A549 (cell line): ENCODE results near the gene TMSB10.

Source experiments
- BHLHE40 ChIP-seq: IDR thresholded peaks from 2 replicates; pipeline ENCODE4 v1.6.1; 2012; ENCODE audit warnings: low read depth, low read length, inconsistent platforms
- CHD2 ChIP-seq: fragments of 150-350 bp; IDR thresholded peaks from 2 replicates; pipeline ENCODE4 v1.6.1; 2014; ENCODE audit warnings: low read length; ENCODE audit not compliant: partially characterized antibody
- TF ChIP-seq, protein P1 (sequence below): fragments of 200-600 bp; sonication (generic); IDR thresholded peaks from 2 replicates; pipeline ENCODE4 v1.6.1; 2016; ENCODE audit warnings: antibody characterized with exemption, mild to moderate bottlenecking, moderate library complexity
- TF ChIP-seq, protein P2 (sequence below): fragments of >200 bp; sonication (Bioruptor Twin); formaldehyde crosslinking; IDR thresholded peaks from 3 replicates; pipeline ENCODE4 v1.5.1; 2016

DNA sequence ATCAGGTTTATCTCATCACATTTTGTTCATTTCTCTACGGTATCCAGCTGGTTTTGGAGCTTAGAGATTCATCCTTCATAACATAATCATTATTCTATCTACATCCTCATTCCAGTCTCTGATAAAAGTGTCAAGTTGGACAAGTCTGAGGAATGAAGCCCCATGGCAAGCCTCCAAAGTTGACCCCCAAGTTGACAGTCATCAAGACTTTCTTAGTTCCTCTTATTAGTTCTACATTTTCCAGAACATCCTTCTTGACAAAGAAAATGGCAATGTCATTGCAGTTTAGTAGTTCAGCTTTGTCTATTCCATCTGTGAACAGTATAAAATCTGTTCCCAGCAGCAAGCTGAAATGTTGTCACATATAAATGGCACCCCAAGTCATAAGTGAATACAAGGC, 4.5 kb upstream of the TMSB10 start:
- TF ChIP-seq, protein P1, sequence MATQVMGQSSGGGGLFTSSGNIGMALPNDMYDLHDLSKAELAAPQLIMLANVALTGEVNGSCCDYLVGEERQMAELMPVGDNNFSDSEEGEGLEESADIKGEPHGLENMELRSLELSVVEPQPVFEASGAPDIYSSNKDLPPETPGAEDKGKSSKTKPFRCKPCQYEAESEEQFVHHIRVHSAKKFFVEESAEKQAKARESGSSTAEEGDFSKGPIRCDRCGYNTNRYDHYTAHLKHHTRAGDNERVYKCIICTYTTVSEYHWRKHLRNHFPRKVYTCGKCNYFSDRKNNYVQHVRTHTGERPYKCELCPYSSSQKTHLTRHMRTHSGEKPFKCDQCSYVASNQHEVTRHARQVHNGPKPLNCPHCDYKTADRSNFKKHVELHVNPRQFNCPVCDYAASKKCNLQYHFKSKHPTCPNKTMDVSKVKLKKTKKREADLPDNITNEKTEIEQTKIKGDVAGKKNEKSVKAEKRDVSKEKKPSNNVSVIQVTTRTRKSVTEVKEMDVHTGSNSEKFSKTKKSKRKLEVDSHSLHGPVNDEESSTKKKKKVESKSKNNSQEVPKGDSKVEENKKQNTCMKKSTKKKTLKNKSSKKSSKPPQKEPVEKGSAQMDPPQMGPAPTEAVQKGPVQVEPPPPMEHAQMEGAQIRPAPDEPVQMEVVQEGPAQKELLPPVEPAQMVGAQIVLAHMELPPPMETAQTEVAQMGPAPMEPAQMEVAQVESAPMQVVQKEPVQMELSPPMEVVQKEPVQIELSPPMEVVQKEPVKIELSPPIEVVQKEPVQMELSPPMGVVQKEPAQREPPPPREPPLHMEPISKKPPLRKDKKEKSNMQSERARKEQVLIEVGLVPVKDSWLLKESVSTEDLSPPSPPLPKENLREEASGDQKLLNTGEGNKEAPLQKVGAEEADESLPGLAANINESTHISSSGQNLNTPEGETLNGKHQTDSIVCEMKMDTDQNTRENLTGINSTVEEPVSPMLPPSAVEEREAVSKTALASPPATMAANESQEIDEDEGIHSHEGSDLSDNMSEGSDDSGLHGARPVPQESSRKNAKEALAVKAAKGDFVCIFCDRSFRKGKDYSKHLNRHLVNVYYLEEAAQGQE = no peak
- TF ChIP-seq CHD2 (no peak), BHLHE40 (no peak)
- TF ChIP-seq, protein P2, sequence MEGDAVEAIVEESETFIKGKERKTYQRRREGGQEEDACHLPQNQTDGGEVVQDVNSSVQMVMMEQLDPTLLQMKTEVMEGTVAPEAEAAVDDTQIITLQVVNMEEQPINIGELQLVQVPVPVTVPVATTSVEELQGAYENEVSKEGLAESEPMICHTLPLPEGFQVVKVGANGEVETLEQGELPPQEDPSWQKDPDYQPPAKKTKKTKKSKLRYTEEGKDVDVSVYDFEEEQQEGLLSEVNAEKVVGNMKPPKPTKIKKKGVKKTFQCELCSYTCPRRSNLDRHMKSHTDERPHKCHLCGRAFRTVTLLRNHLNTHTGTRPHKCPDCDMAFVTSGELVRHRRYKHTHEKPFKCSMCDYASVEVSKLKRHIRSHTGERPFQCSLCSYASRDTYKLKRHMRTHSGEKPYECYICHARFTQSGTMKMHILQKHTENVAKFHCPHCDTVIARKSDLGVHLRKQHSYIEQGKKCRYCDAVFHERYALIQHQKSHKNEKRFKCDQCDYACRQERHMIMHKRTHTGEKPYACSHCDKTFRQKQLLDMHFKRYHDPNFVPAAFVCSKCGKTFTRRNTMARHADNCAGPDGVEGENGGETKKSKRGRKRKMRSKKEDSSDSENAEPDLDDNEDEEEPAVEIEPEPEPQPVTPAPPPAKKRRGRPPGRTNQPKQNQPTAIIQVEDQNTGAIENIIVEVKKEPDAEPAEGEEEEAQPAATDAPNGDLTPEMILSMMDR = no peak
